Neural crest cell (in vitro differentiated cells): Measurements from ENCODE around the gene STK11. TPM values are rescaled to one million over a fixed set of nuclear protein-coding genes. Genes with fewer than 3 reads are reported as not detected.
"Not testable (repeated sequence)": the region's sequence is repeated elsewhere in the genome, so short reads cannot be mapped to it uniquely, and the experiment has no call there.

Experiments used
- DNase-seq: peaks from one replicate; pipeline ENCODE4 v3.0.0; 2021; ENCODE audit warnings: low read depth, mixed read lengths, low spot score
- H3K27ac Mint-ChIP-seq: one replicate; pipeline ENCODE4 v1.8.0; 2021; ENCODE audit warnings: mild to moderate bottlenecking, mixed read lengths; ENCODE audit not compliant: unreplicated experiment
- H3K27me3 Mint-ChIP-seq: 2 replicates; pipeline ENCODE4 v1.8.0; 2021; ENCODE audit warnings: low read depth, mild to moderate bottlenecking, mixed read lengths
- H3K36me3 Mint-ChIP-seq: 2 replicates; pipeline ENCODE4 v1.8.0; 2021; ENCODE audit warnings: low read depth, mild to moderate bottlenecking, mixed read lengths
- H3K4me1 Mint-ChIP-seq: 2 replicates; pipeline ENCODE4 v1.8.0; 2021; ENCODE audit warnings: mixed read lengths
- H3K4me3 Mint-ChIP-seq: one replicate; pipeline ENCODE4 v1.8.0; 2021; ENCODE audit warnings: mild to moderate bottlenecking, mixed read lengths
- H3K9me3 Mint-ChIP-seq: 2 replicates; pipeline ENCODE4 v1.8.0; 2021; ENCODE audit warnings: mixed read lengths
- CTCF ChIP-seq: fragments of 200-600 bp; sonication (generic); conservative IDR thresholded peaks from 2 replicates; pipeline ENCODE4 v1.5.0; 2021; ENCODE audit warnings: antibody characterized with exemption, mild to moderate bottlenecking
- total RNA-seq: library from RNA; stranded (reverse); gene quantifications from 2 replicates; pipeline ENCODE4 v1.2.1, GENCODE V29; 2021

STK11 gene
- total RNA-seq, 1 donor from 2014 or later: 60.2 TPM

DNA sequence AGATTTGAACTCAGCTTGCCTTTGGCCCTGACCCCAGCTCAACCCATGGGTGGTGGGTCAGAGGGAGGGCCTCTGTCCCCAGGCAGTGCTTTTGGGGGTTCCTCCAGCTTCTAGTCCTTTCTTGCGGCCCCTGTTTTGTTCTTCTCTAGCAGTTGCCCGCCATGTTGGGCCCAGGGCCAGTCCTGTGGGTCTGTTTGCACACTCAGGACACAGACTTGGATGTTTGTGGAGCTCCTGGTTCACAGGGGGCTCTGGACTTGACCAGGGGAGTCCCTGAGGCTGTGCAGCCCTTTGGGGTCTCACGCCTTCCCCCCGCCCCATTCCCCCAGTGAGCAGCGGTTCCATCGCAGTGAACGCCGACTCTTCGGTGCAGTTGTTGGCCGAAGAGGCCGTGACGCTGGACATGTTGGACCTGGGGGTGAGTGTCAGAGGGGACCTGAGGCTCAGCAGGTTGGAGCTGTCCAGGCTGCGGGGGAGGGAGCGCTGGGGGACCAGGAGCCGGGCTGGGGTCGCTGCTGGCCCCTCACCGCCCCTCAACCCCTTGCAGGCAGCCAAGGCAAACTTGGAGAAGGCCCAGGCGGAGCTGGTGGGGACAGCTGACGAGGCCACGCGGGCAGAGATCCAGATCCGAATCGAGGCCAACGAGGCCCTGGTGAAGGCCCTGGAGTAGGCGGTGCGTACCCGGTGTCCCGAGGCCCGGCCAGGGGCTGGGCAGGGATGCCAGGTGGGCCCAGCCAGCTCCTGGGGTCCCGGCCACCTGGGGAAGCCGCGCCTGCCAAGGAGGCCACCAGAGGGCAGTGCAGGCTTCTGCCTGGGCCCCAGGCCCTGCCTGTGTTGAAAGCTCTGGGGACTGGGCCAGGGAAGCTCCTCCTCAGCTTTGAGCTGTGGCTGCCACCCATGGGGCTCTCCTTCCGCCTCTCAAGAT, 38.5 kb downstream of the STK11 start:
- peaks cover 2% of the 10 kb centered on the region for H3K27me3 Mint-ChIP-seq
- no peak overlapping the region for H3K27ac Mint-ChIP-seq
- H3K9me3 Mint-ChIP-seq: no peaks in the 10 kb centered on the region
- no peaks in the 10 kb centered on the region for H3K36me3 Mint-ChIP-seq
- peak; percentile 93 for TF ChIP-seq CTCF
- H3K4me1 Mint-ChIP-seq: peaks cover 12% of the 10 kb centered on the region
- peak overlapping the region; percentile 89 for H3K4me3 Mint-ChIP-seq
- peak; percentile 84 for DNase-seq

- H3K9me3 Mint-ChIP-seq: no peaks in the 10 kb centered on the region
- DNase-seq: no peak
- no peak overlapping the region for H3K27ac Mint-ChIP-seq
- peak overlapping the region; percentile 89 for H3K4me3 Mint-ChIP-seq
- TF ChIP-seq CTCF: no peak
- H3K36me3 Mint-ChIP-seq: peaks cover 2% of the 10 kb centered on the region
- H3K27me3 Mint-ChIP-seq: peaks cover 4% of the 10 kb centered on the region
- H3K4me1 Mint-ChIP-seq: peaks cover 9% of the 10 kb centered on the region
Measured at GRCh38 chr19:1244693-1245451, 39.3 kb downstream of the STK11 start.

- H3K27ac Mint-ChIP-seq: no peak overlapping the region
- no peak for TF ChIP-seq CTCF
- peak overlapping the region; percentile 54 for H3K4me3 Mint-ChIP-seq
- no peaks in the 10 kb centered on the region for H3K9me3 Mint-ChIP-seq
- no peak for DNase-seq
- peaks cover 9% of the 10 kb centered on the region for H3K4me1 Mint-ChIP-seq
- peaks cover 4% of the 10 kb centered on the region for H3K27me3 Mint-ChIP-seq
- peaks cover 2% of the 10 kb centered on the region for H3K36me3 Mint-ChIP-seq
Measured at GRCh38 chr19:1245494-1246264, 40.1 kb downstream of the STK11 start.

DNA sequence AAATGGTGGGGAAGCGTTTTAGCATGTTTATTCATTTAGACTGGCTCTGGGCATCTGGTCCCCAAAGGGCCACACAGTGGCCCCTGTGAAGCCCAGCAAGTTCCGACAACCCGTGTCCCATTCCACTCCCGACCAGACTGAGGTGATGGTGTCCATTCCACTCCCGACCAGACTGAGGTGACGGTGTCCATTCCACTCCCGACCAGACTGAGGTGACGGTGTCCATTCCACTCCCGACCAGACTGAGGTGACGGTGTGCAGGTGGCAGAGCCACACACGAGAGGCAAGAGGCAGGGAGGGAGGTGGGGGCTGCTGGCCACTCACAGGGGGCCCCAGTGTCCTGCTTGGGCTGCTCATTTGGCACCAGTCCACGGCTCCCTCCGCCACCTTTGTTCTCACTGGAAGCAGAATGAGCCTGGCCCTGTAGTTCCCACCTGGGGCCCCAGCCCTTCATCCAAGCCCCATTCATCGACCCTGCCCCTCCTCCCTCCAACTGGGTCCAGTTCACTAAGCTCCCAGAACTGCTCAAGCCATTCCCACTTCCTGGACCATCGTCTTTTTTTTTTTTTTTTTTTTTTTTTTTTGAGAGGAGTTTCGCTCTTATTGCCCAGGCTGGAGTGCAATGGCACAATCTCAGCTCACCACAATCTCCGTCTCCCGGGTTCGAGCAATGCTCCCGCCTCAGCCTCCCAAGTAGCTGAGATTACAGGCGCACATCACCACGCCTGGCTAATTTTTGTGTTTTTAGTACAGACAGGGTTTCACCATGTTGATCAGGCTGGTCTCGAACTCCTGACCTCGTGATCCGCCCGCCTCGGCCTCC, 40.9 kb downstream of the STK11 start:
- H3K4me1 Mint-ChIP-seq, H3K9me3 Mint-ChIP-seq, DNase-seq, H3K36me3 Mint-ChIP-seq, H3K27me3 Mint-ChIP-seq, H3K27ac Mint-ChIP-seq: not testable (repeated sequence)
- H3K4me3 Mint-ChIP-seq: peak overlapping the region; percentile 74

- Mint-ChIP-seq H3K4me1 (peaks cover 4% of the 10 kb centered on the region), H3K4me3 (no peak overlapping the region)
Measured at GRCh38 chr19:1247748-1248138, 42.2 kb downstream of the STK11 start.

More at GRCh38 chr19:1247748-1248138, 42.2 kb downstream of the STK11 start:
- Mint-ChIP-seq H3K36me3 (peaks cover 7% of the 10 kb centered on the region), H3K9me3 (no peaks in the 10 kb centered on the region), H3K27me3 (peaks cover 8% of the 10 kb centered on the region), H3K27ac (no peak overlapping the region)
- no peak for TF ChIP-seq CTCF
- no peak for DNase-seq
